ENCODE measurements around the gene XIST. TPM values are rescaled to one million over a fixed set of nuclear protein-coding genes. Genes with fewer than 3 reads are reported as not detected.
A peak's percentile ranks its signal among the peaks of the same experiment; 100 is the strongest.

Gene XIST
- total and polyA plus RNA-seq, 3 experiments from 2014 or later = 9.7 TPM; not detected in 2

DNA sequence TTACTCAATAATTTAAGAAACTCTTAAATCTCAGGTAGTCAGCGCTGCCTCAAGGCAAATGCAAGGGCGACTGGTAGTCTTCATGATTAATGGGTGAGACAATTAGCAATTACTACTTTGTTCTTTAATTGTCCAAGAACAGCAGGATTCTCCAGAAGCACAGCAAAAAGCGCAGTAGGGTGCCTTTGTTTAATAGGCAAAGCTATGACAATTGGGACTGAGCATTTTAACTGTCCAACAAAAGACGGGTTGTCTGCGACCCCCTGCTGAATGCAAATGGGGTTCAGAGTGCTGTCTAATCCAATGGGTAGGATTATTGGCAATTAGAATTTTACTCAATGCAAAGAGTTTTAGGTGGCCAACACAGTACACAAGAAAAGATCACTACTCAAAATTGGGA, 3.4 kb downstream of the XIST start:
- Mint-ChIP-seq H3K27me3 (peaks cover 0 to 2% of the 10 kb centered on the region in 2 donors), H3K4me1 (peaks cover 0 to 65% (median 57%) of the 10 kb centered on the region in 3 donors), H3K4me3 (peak overlapping the region in 5 of 7 donors; percentile 67 to 87 (median 72)), H3K27ac (peak overlapping the region in 5 of 8 donors; percentile 0 to 77 (median 19)), H3K9me3 (no peaks in the 10 kb centered on the region), H3K36me3 (peaks cover 0 to 2% (median 0%) of the 10 kb centered on the region in 3 donors)
- no peak for DNase-seq
- Histone ChIP-seq H3K36me3 (ENCODE audit: insufficient read depth, low read length) (no peaks in the 10 kb centered on the region), H3K27ac (ENCODE audit: low read depth, low read length) (no peak overlapping the region), H3K9me3 (ENCODE audit: low read length) (no peaks in the 10 kb centered on the region), H3K4me3 (ENCODE audit: low read length) (no peak overlapping the region), H3K4me1 (ENCODE audit: insufficient read depth, low read length) (no peaks in the 10 kb centered on the region), H3K27me3 (ENCODE audit: insufficient read depth, low read length, poor library complexity, severe bottlenecking) (no peaks in the 10 kb centered on the region)
- POLR2A ChIA-PET = no interaction called here
- CTCF ChIA-PET = no interaction called here

- Mint-ChIP-seq H3K9me3 (no peaks in the 10 kb centered on the region), H3K27ac (peak overlapping the region in 2 of 8 donors; percentile 7 to 44), H3K36me3 (peaks cover 0 to 2% (median 0%) of the 10 kb centered on the region in 3 donors), H3K27me3 (peaks cover 0 to 2% of the 10 kb centered on the region in 2 donors), H3K4me1 (peaks cover 0 to 74% (median 68%) of the 10 kb centered on the region in 3 donors), H3K4me3 (peak overlapping the region in 4 of 7 donors; percentile 13 to 78 (median 70))
- H3K36me3 ChIP-seq (ENCODE audit: insufficient read depth, low read length) = no peaks in the 10 kb centered on the region
- H3K9me3 ChIP-seq (ENCODE audit: low read length) = no peaks in the 10 kb centered on the region
- H3K4me1 ChIP-seq (ENCODE audit: insufficient read depth, low read length) = no peaks in the 10 kb centered on the region
- ChIA-PET POLR2A (no interaction called here), CTCF (no interaction called here)
- no peak overlapping the region for H3K4me3 ChIP-seq (ENCODE audit: low read length)
- no peak overlapping the region for H3K27ac ChIP-seq (ENCODE audit: low read depth, low read length)
- DNase-seq = no peak
- H3K27me3 ChIP-seq (ENCODE audit: insufficient read depth, low read length, poor library complexity, severe bottlenecking) = no peaks in the 10 kb centered on the region
Measured at GRCh38 chrX:73847991-73848390, 4.5 kb downstream of the XIST start.

- Mint-ChIP-seq H3K4me3 (no peak overlapping the region), H3K9me3 (no peaks in the 10 kb centered on the region), H3K27me3 (peaks cover 0 to 2% of the 10 kb centered on the region in 2 donors), H3K36me3 (peaks cover 0 to 2% (median 0%) of the 10 kb centered on the region in 3 donors), H3K27ac (no peak overlapping the region), H3K4me1 (peaks cover 0 to 77% (median 73%) of the 10 kb centered on the region in 3 donors)
- ChIA-PET POLR2A (no interaction called here), CTCF (no interaction called here)
- H3K4me3 ChIP-seq (ENCODE audit: low read length) = no peak overlapping the region
- H3K9me3 ChIP-seq (ENCODE audit: low read length) = no peaks in the 10 kb centered on the region
- DNase-seq = no peak
- no peaks in the 10 kb centered on the region for H3K27me3 ChIP-seq (ENCODE audit: insufficient read depth, low read length, poor library complexity, severe bottlenecking)
- H3K27ac ChIP-seq (ENCODE audit: low read depth, low read length) = no peak overlapping the region
- H3K36me3 ChIP-seq (ENCODE audit: insufficient read depth, low read length) = no peaks in the 10 kb centered on the region
- H3K4me1 ChIP-seq (ENCODE audit: insufficient read depth, low read length) = no peaks in the 10 kb centered on the region
Measured at GRCh38 chrX:73847100-73847499, 5.4 kb downstream of the XIST start.

DNA sequence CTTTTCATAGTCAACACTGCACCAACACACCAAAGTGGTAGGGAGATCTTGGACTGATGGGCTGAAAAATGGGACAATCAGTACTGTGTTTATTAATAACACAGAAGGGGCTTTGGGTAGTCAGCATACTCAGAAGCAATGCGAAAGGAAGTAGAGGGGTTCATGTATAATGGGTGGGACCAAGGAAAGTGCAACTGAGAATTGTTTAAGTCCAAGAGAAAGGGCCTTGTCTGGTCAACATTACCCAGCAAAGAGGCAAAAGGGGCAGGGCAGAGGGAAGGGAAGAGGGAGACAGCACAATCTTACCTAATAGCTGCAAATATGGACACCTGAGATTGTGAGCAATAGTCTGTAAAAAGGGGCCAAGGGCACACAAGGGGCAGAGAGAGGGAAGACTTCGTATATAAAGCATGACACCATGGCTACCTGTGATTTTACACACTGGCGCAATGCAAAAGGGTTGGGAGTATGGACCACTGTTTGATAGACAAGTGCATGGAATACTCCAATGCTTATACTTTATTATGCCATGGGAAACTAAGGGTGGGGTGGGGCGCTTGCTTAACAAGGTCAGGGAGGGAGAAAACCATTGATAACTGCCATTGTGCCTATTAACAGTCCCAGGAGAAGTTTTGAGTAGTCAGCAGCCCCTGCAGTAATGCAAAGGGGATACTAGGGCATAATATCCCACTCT, 9.8 kb downstream of the XIST start:
- no peaks in the 10 kb centered on the region for H3K36me3 ChIP-seq (ENCODE audit: insufficient read depth, low read length)

DNA sequence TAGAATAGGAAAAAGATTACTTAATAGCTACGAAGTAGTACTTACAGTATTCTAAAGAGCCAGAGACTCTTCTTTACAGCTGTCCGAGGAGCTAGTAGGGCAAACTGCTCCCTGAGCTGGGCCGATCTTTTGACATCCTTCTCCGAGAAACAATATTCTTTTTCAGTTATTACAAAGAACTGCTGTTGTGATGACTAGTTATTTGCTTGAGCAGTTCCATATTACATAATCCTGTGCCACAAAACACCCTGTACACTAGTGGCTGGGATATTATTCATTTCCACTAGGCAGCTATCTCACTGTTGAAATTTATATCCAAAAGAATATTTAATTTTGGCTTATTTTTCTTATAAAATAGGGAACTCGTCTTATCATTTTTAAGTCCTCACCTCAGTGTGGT, 11.2 kb downstream of the XIST start:
- H3K27ac ChIP-seq (ENCODE audit: low read depth, low read length) = no peak overlapping the region
- no peaks in the 10 kb centered on the region for H3K36me3 ChIP-seq (ENCODE audit: insufficient read depth, low read length)
- no peaks in the 10 kb centered on the region for H3K4me1 ChIP-seq (ENCODE audit: insufficient read depth, low read length)
- H3K4me1 Mint-ChIP-seq = peaks cover 0 to 92% (median 70%) of the 10 kb centered on the region in 3 donors
- H3K4me3 Mint-ChIP-seq = peak overlapping the region in 4 of 7 donors; percentile 9 to 43 (median 26)
- H3K27me3 Mint-ChIP-seq = peaks cover 0 to 7% of the 10 kb centered on the region in 2 donors
- no peak for DNase-seq
- H3K4me3 ChIP-seq (ENCODE audit: low read length) = no peak overlapping the region
- ChIA-PET CTCF (no interaction called here), POLR2A (no interaction called here)
- no peaks in the 10 kb centered on the region for H3K27me3 ChIP-seq (ENCODE audit: insufficient read depth, low read length, poor library complexity, severe bottlenecking)
- peaks cover 0 to 2% (median 0%) of the 10 kb centered on the region in 3 donors for H3K36me3 Mint-ChIP-seq
- no peaks in the 10 kb centered on the region for H3K9me3 ChIP-seq (ENCODE audit: low read length)
- H3K27ac Mint-ChIP-seq = peak overlapping the region in 1 of 8 donors; percentile 26
- H3K9me3 Mint-ChIP-seq = no peaks in the 10 kb centered on the region

More for the DNA sequence above, 9.8 kb downstream of the XIST start:
- no peak for DNase-seq
- H3K4me1 Mint-ChIP-seq = peaks cover 0 to 86% (median 66%) of the 10 kb centered on the region in 3 donors
- ChIA-PET POLR2A (no interaction called here), CTCF (no interaction called here)
- peak overlapping the region in 4 of 7 donors; percentile 32 to 73 (median 46) for H3K4me3 Mint-ChIP-seq
- Histone ChIP-seq H3K4me3 (ENCODE audit: low read length) (no peak overlapping the region), H3K9me3 (ENCODE audit: low read length) (no peaks in the 10 kb centered on the region), H3K27me3 (ENCODE audit: insufficient read depth, low read length, poor library complexity, severe bottlenecking) (no peaks in the 10 kb centered on the region), H3K4me1 (ENCODE audit: insufficient read depth, low read length) (no peaks in the 10 kb centered on the region), H3K27ac (ENCODE audit: low read depth, low read length) (no peak overlapping the region)
- H3K36me3 Mint-ChIP-seq = peaks cover 0 to 2% (median 0%) of the 10 kb centered on the region in 3 donors
- H3K9me3 Mint-ChIP-seq = no peaks in the 10 kb centered on the region
- H3K27ac Mint-ChIP-seq = peak overlapping the region in 4 of 8 donors; percentile 25 to 86 (median 68)
- peaks cover 0 to 2% of the 10 kb centered on the region in 2 donors for H3K27me3 Mint-ChIP-seq

- peaks cover 0 to 86% (median 60%) of the 10 kb centered on the region in 3 donors for H3K4me1 Mint-ChIP-seq
- POLR2A ChIA-PET = no interaction called here
- no peaks in the 10 kb centered on the region for H3K36me3 Mint-ChIP-seq
Measured at GRCh38 chrX:73840120-73840924, 12.2 kb downstream of the XIST start.

DNA sequence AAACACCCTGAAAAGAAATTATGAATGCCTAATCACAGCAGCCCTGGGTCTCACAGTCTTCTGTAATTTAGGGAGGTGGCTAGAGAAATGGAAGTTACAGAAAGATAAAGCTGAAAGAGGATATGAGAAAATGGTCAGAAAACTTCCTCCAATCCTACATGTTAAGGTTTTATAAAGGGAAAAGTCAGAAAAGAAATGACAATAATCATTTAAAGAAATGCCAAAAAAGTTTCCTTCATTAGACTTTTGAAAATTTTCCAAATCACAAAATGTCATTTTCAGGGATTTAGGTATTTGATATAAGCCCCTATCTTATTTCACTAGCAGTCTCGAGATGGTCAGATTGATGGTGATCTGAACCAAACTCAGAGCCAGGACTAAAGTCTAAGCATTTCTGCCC, 13.4 kb downstream of the XIST start:
- no peak for DNase-seq
- peaks cover 0 to 83% (median 53%) of the 10 kb centered on the region in 3 donors for H3K4me1 Mint-ChIP-seq
- Histone ChIP-seq H3K27me3 (ENCODE audit: insufficient read depth, low read length, poor library complexity, severe bottlenecking) (no peaks in the 10 kb centered on the region), H3K9me3 (ENCODE audit: low read length) (no peaks in the 10 kb centered on the region), H3K36me3 (ENCODE audit: insufficient read depth, low read length) (no peaks in the 10 kb centered on the region), H3K4me1 (ENCODE audit: insufficient read depth, low read length) (no peaks in the 10 kb centered on the region), H3K27ac (ENCODE audit: low read depth, low read length) (no peak overlapping the region), H3K4me3 (ENCODE audit: low read length) (no peak overlapping the region)
- CTCF ChIA-PET = no interaction called here
- peaks cover 0 to 8% of the 10 kb centered on the region in 2 donors for H3K27me3 Mint-ChIP-seq
- no peaks in the 10 kb centered on the region for H3K36me3 Mint-ChIP-seq
- H3K27ac Mint-ChIP-seq = peak overlapping the region in 1 of 8 donors; percentile 69
- H3K9me3 Mint-ChIP-seq = no peaks in the 10 kb centered on the region
- POLR2A ChIA-PET = no interaction called here
- peak overlapping the region in 1 of 7 donors; percentile 23 for H3K4me3 Mint-ChIP-seq

More at GRCh38 chrX:73840120-73840924, 12.2 kb downstream of the XIST start:
- H3K27ac ChIP-seq (ENCODE audit: low read depth, low read length) = no peak overlapping the region
- H3K27ac Mint-ChIP-seq = peak overlapping the region in 1 of 8 donors; percentile 26
- peak overlapping the region in 3 of 7 donors; percentile 9 to 49 (median 36) for H3K4me3 Mint-ChIP-seq
- no peaks in the 10 kb centered on the region for H3K9me3 Mint-ChIP-seq
- DNase-seq = no peak
- no peaks in the 10 kb centered on the region for H3K27me3 ChIP-seq (ENCODE audit: insufficient read depth, low read length, poor library complexity, severe bottlenecking)
- peaks cover 0 to 8% of the 10 kb centered on the region in 2 donors for H3K27me3 Mint-ChIP-seq
- no peaks in the 10 kb centered on the region for H3K36me3 ChIP-seq (ENCODE audit: insufficient read depth, low read length)
- H3K9me3 ChIP-seq (ENCODE audit: low read length) = no peaks in the 10 kb centered on the region
- H3K4me3 ChIP-seq (ENCODE audit: low read length) = no peak overlapping the region
- CTCF ChIA-PET = no interaction called here
- no peaks in the 10 kb centered on the region for H3K4me1 ChIP-seq (ENCODE audit: insufficient read depth, low read length)

- POLR2A ChIA-PET = no interaction called here
- no peaks in the 10 kb centered on the region for H3K36me3 ChIP-seq (ENCODE audit: insufficient read depth, low read length)
- CTCF ChIA-PET = no interaction called here
Measured at GRCh38 chrX:73838123-73838522, 14.4 kb downstream of the XIST start.

More at GRCh38 chrX:73838123-73838522, 14.4 kb downstream of the XIST start:
- peaks cover 0 to 8% of the 10 kb centered on the region in 2 donors for H3K27me3 Mint-ChIP-seq
- H3K4me1 Mint-ChIP-seq = peaks cover 0 to 76% (median 45%) of the 10 kb centered on the region in 3 donors
- no peak overlapping the region for H3K4me3 ChIP-seq (ENCODE audit: low read length)
- H3K27ac ChIP-seq (ENCODE audit: low read depth, low read length) = no peak overlapping the region
- no peak for DNase-seq
- H3K27ac Mint-ChIP-seq = peak overlapping the region in 1 of 8 donors; percentile 9
- no peak overlapping the region for H3K4me3 Mint-ChIP-seq
- H3K9me3 Mint-ChIP-seq = no peaks in the 10 kb centered on the region
- no peaks in the 10 kb centered on the region for H3K4me1 ChIP-seq (ENCODE audit: insufficient read depth, low read length)
- no peaks in the 10 kb centered on the region for H3K36me3 Mint-ChIP-seq
- no peaks in the 10 kb centered on the region for H3K27me3 ChIP-seq (ENCODE audit: insufficient read depth, low read length, poor library complexity, severe bottlenecking)
- H3K9me3 ChIP-seq (ENCODE audit: low read length) = no peaks in the 10 kb centered on the region

Data from CD8-positive, alpha-beta memory T cell (primary cell).